ENCODE measurements around the gene RANBP3. TPM values are rescaled to one million over a fixed set of nuclear protein-coding genes. Genes with fewer than 3 reads are reported as not detected.

RANBP3 gene
- total and polyA plus RNA-seq, 2 experiments from 2014 or later = 40.2 to 98.3 TPM

GRCh38 chr19:5968431-5969373 lies 9.2 kb downstream of the RANBP3 start:
- Histone ChIP-seq H2AFZ (no peak overlapping the region), H3K36me3 (ENCODE audit: insufficient read depth) (no peaks in the 10 kb centered on the region), H3K4me1 (ENCODE audit: insufficient read depth) (peaks cover 14% of the 10 kb centered on the region), H4K20me1 (replicated peaks; ENCODE audit: insufficient read depth) (peaks cover 81% of the 10 kb centered on the region), H3K9me2 (ENCODE audit: insufficient read depth) (no peaks in the 10 kb centered on the region), H3K27me3 (ENCODE audit: insufficient read depth) (no peaks in the 10 kb centered on the region), H3K4me2 (peak overlapping the region; percentile 61), H3K4me3 (no peak overlapping the region), H3K27ac (ENCODE audit: low read depth) (peak overlapping the region; percentile 86), H3F3A (replicated peaks; ENCODE audit: low read depth) (peaks cover 14% of the 10 kb centered on the region; the same call in 1 of the 2 replicates), H3K79me2 (replicated peaks; ENCODE audit: insufficient read depth) (peaks cover 92% of the 10 kb centered on the region)
- peaks cover 46% of the 10 kb centered on the region for H3K4me1 Mint-ChIP-seq
- peaks cover 3% of the 10 kb centered on the region; the same call in 1 of the 3 replicates for H3K36me3 Mint-ChIP-seq (ENCODE audit: low read depth)
- ATAC-seq (peak; percentile 71), DNase-seq (ENCODE audit: low spot score) (peak; percentile 72)
- H3K27ac Mint-ChIP-seq = peak overlapping the region; percentile 87
- no peaks in the 10 kb centered on the region for H3K9me3 Mint-ChIP-seq
- peaks cover 3% of the 10 kb centered on the region for H3K27me3 Mint-ChIP-seq (ENCODE audit: insufficient read depth, low read depth, poor library complexity)
- H3K4me3 Mint-ChIP-seq = no peak overlapping the region
- no peak for TF ChIP-seq ZNF462 (CRISPR knock-in tag; IDR thresholded peaks at IDR 0.05)
- TF ChIP-seq ETS1 (IDR thresholded peaks at IDR 0.05) = no peak
